GF-D8 (cell line): ENCODE data around the gene TNFRSF11A.

Source experiments
- DNase-seq: peaks from one replicate; lab custom pipeline; 2025; lab: John Stamatoyannopoulos, UW

Gene TNFRSF11A

DNA sequence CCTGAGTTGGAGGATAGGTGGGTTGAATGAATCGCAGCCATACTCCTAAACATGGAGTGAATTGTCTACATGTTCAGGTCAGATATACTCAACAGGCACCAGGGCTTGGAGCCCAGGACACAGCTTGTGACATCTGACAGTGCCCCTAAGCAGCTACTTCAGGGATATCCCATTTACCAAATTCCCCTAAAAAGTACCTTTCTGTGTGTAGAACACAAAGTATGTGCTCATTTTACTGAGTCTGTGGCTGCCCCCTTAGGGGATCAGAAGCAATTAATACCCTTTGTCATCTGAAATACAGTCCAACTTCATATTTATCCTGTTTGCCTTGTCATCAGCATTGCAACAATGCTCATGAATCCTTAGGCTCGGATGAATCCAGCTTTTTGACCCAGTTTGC lies 20.8 kb downstream of the TNFRSF11A start:
- no peak for DNase-seq

DNA sequence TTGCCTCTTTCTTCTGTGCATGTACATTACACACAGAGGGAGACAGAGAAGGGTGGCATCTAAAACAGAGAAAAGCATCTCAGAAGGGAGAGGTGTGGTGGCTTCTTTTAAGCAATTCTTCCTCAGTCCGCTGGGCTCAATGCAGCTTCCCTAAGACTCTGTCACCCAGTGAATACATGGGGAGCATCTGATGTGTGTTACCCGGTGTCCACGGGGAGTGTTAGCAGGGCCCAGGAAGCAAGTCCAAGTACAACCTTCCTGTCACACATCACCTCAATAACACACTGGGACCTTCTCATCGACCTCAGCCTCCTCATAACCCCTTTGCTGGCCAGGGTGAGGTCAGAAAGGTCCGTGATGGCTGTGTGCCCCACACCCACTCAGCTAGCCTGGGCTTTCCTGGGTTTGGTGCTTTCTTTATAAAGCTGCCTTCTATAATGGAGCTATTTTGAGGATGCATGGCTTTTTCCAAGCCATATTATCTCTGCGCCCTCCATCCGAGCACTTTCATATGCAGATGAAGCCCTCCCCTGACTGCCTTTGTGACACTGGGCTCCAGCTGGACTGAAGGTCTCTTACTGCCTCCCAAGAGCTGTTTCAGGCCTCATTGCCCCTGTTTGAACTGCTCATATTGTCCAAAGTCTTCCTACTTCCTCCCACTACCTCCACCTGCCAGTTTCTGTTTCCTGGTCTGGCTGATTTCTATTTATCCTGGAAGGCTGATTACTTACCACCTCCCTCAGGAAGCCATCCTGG lies 21.4 kb downstream of the TNFRSF11A start:
- DNase-seq: no peak

DNA sequence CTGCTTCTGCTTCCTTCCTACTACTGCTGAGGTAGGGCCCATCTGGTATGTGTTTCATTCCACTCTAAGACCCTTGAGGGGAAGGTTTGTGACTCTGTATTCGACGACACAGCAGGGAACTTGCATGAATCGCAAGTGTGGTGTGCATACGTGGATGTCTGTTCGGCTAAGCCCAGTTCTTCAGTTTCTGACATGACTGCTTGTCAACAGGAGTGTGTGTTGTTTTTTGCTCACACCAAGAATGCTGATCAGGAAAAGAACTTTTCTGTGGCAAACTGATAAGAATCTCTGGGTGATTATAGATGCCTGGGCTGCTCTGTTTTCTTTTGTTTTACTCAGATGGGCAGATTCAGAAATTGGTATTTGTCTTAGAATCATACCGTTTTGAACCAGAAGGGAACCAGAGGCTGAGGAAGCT lies 22.0 kb downstream of the TNFRSF11A start:
- no peak for DNase-seq

DNA sequence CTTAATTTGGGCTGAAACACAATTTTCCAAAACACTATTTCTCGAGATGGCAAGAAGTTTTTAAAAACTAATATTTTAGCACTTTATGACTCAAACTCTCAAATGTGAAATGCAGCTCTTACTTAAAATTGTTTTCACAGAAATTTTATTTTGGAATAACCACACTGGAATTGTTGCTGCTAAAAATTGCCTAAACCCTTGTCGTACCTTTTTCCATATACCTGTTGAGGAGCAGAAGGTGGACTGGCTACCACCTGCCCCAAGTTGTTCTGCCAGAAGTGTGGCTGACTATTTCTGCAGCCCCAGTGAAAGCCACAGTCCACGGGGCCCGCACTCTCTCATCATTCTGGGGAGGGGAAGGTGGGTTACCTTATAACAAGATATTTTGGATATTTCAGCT lies 23.4 kb downstream of the TNFRSF11A start:
- DNase-seq: no peak

DNA sequence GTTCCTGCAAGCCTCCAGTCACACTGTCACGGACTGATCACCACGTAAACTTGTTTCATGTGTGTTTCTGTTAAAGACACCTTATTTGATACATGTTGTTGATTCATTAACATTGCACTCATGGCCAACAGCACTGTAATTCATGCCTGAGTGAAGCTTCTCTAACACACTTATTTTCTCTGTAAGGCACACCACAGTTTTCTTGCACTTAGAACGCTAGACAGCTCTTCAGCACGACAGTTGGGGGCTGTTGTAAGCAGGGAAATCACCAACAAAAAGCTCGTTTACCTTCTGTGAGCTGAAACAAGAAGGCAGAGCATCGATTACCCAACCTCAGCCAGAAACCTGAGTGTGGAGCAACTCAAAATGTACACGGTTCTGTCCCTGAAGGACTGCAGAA lies 28.1 kb downstream of the TNFRSF11A start:
- no peak for DNase-seq

DNA sequence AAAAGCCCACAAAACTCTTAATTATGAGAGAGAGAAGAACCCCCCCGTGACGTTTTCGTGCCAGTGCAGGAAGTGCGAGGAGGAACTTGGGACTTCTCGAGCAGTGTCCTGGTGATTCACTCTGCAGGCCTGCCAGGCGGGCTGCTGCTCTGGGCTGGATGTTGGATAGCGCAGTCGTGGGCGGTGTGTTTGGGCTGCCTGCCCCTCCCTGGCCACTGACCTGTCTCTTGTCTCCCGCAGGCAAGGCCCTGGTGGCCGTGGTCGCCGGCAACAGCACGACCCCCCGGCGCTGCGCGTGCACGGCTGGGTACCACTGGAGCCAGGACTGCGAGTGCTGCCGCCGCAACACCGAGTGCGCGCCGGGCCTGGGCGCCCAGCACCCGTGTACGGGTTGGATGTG lies 29.0 kb downstream of the TNFRSF11A start:
- no peak for DNase-seq

DNA sequence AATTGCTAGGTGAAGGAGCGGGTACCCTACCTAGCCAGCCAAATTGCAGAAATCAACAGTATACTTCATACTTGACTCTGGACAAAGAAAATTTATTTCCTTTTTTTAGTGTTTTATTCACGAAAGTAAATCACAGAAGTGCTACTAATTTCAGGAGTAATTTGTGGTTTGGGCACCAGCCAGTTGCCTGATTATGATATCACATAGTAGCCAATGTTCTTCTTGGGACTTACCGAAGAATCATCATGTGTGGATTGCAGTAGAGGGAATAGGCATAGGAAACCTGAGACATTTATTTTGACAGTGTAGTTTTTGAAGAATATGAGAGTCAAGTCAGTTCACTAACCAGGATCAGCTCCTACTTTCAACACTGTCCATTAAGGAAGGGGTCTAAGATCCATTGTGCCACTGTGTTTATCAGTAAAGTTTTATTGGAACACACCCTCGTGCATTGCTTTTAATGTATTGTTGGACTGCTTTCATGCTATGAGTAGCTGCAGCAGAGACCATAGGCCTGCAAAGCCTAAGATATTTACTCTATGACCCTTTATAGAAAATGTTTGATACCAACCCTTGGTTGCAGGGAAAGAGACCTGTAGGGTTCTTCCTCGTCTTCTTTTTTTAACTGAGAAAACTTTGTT lies 32.1 kb downstream of the TNFRSF11A start:
- no peak for DNase-seq

DNA sequence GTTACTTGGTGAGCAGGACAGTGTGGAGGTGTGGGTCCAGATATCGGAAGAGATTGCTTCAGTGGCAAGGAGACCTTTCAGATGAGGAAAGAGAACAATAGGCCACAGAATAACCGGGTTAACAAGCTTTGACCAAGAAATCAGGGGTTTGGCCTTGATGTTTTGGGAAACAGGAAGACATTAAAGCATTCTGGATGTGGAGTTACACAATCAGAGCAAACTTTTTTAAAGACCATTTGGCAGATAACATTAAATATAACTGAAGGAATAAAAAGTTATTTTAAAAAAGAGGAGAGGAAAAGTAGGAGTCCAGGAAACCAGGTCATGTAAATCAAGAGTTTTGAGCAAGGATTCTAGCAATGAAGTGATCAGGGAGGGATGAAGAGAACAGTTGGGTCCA lies 35.7 kb downstream of the TNFRSF11A start:
- DNase-seq: no peak

DNA sequence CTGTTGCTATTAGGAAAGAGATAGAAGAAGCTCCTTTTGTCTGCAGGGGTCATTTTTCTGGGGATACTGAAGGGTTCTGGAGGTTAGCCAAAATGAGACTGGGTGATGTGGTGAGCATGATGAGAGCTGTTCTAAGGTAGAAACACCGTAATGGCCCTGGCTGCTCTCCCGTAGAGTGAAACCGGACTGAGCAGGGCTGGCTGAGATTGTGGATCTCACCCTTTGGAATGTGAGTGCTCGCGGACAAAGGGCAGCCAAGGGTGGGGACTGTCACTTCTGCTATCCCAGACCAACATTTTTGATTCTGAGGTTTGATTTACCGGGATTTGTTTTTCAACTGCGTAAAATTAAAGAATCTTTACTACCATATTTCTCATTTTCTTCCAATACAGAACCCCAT lies 36.2 kb downstream of the TNFRSF11A start:
- no peak for DNase-seq

DNA sequence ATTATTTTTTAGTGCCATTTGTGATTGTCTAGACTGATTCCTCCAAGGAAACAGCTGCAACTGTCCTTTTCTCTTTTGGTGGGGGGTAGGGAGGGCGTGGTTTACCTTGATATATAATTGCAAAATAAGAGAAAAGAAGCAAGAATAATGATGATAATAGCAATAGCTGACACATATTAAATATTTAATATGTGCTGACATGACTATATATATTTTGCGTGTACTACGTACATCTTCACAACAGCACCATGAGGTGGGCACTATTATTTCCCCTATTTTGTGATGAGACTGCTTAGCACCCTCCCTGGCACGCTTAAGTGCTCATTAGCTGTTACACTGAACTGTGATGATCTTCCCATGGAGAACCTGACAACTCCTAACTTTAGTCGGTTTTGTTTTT lies 39.4 kb downstream of the TNFRSF11A start:
- DNase-seq: no peak

DNA sequence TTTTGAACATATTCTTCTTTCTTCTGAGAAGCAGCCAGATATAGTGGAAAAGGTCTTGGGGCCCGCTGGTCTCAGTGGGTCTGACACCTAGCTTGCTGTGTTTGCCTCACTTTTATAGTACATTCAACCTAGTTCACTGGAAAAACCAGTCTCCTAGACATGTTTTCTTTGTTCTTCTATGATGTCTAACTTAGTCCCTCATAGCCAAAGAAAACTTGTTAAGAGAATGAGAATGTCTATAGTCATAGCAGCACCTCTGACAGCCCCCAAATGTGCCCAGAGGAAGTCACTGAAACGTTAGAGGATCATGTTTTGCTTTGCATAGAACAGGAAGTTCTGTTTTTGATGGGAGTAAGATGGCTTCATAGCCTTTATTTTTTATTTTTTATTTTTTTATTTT lies 40.3 kb downstream of the TNFRSF11A start:
- DNase-seq: no peak

DNA sequence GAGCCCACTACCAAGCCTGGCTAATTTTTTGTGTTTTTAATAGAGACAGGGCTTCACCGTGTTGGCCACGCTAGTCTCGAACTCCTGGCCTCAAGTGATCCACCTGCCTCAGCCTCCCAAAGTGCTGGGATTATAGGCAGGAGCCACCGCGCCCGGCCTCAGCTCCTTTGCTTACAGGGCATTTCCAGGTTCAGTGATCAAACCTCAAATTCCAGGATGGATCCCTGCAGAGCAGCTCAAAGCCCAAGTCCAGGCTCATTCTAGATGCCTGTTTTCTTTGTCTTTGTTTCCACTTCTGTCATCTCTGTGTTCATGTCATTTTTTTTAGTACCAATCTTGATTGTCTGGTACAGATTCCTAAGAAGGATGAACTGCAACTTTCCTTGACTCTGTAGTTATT lies 41.9 kb downstream of the TNFRSF11A start:
- no peak for DNase-seq

DNA sequence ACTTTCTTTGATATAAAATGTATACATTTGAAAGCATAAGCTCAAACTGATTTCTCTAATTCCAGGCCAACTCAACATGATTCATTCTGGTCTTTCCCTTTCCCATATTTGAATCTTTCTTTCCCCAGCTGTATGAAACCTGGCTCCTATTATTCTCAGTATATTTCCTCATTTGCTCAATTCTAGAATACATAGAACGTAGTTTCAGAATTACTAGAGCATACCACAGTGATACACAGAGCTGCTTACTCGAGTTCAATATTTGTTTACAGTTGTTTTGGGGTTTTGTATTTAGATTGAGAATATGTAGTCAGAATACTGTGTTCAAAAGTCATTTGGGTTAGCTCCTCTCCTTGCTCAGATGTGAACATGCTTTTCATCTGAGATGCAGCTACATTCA lies 43.0 kb downstream of the TNFRSF11A start:
- DNase-seq: no peak

DNA sequence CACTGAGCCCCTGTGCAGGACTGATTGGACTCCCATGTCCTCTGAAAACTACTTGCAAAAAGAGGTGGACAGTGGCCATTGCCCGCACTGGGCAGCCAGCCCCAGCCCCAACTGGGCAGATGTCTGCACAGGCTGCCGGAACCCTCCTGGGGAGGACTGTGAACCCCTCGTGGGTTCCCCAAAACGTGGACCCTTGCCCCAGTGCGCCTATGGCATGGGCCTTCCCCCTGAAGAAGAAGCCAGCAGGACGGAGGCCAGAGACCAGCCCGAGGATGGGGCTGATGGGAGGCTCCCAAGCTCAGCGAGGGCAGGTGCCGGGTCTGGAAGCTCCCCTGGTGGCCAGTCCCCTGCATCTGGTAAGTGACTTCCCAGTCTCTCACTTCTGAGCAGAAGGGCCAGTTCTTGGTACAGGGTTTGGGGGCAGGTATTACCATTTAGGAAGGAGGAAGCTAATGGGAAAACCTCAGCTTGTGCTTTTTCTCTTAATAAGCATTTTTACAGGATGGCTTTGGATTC lies 44.1 kb downstream of the TNFRSF11A start:
- DNase-seq: no peak

DNA sequence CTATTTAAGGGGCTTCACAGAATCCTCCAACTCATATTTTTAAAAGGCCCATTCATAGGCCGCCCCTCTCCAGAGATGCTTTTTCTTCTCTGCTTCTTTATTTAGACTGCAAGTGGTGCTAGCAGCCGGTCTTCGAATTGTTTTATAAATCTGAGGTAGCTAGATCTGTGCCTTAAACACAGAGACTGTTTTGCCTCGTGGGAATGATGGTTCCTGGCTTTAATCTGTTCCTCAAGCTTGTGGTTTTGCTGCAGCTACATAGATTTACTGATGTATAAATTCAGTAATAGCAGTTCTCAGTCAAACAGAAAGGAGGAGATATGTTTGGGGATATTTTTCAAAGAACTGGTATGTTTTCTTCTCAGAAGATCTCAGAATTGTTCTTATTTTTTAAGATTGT lies 45.3 kb downstream of the TNFRSF11A start:
- no peak for DNase-seq

DNA sequence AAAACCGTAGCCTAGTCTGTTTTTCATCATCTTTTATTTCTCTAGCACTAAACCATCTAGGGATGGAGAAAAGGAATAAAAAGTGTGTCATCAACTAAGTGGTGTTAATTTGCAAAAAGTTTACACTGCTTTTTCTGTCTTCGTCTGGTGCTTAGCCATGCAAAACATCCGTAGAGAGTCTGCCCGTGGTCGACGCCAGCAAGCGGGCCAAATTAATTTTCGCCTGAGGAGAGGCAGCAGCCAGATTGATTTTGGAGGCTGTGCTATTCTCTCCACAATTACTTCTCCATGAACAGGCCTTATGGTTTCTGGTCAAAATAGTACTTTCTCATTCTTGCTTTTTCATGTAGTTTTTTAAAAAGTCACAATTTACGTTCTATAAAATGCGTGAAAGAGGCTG lies 46.3 kb downstream of the TNFRSF11A start:
- no peak for DNase-seq

DNA sequence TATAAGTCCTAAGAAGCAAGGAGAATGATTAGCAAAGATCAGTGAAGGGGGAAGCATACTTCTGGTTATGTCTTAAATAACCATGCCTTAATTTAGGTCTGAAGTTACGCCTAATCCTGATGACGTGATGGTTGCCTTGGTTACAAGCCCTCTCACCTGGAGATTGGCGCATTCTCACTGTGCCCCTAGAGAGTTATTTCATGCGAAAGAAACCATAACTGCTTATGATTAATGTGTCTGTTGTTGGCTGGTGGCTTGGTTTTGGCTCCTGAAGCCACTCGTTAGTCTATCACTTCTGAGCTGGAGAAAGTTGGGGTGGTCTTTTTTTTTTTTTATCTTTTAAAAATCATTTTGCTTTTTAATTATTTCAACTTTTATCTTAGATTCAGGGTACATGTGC lies 47.0 kb downstream of the TNFRSF11A start:
- no peak for DNase-seq

DNA sequence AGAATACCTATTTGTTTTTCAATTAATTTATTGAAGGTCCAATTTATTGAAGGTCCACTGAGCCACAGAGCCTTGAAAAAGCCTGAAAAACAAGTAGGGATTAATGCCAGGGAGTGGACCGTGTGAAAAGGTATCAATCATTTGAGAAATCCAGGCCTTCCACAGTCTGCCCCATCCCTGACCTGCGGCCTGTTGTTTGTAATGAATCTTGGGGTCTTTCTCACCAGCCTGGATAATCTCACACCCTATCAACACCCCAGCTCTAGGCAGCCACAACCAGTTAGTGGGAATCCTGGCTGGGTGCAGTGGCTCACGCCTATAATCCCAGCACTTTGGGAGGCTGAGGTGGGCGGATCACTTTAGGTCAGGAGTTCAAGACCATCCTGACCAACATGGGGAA lies 47.8 kb downstream of the TNFRSF11A start:
- no peak for DNase-seq

DNA sequence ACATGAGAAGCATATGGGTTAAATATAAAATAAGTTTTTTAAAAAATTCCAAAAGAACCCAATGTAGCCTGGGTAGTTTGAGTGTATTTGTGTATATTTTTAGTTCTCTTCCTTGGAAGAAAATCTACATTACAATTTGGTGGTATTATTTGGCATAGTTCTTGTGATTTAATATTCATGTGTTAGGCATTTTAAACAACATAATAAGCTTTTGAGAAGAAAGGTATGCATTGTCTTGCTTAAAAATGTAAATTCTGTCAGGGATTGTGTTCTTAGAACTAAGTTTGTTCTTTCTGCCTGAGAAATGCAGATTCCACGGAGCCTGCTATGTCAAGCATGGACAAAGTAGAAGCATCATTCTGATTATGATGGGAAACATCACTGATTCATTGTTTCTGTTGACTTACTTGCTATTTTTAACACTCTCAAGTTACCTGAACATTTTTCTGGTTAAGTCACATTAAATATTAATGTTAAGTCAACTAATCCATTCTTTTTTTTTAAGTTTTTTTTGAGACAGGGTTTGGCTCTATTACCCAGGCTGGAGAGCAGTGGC lies 49.4 kb downstream of the TNFRSF11A start:
- no peak for DNase-seq

DNA sequence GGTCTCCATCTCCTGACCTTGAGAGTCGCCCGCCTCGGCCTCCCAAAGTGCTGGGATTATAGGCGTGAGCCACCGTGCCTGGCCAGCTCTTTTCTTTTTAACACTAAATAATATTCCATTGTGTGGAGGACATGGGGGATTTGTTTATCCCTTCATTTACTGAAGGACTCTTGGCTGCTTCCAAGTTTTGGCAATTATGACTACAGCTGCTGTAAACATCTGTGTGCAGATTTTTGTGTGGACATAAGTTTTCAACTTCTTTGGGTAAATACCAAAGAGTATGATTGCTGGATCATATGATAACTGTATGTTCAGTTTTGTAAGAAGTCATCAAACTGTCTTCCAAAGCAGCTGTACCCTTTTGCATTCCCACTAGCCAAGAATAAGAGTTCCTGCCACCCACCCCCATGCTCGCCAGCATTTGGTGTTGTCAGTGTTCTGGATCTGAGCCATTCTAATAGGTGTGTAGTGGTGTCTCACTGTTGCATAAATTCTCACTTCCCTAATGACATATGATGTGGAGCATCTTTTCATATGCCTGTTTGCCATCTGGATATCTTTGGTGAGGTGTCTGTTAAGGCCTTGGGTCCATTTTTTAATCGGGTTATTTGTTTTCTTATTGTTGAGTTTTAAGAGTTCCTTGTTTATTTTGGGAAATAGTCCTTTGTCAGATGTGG lies 52.2 kb downstream of the TNFRSF11A start:
- DNase-seq: no peak

DNA sequence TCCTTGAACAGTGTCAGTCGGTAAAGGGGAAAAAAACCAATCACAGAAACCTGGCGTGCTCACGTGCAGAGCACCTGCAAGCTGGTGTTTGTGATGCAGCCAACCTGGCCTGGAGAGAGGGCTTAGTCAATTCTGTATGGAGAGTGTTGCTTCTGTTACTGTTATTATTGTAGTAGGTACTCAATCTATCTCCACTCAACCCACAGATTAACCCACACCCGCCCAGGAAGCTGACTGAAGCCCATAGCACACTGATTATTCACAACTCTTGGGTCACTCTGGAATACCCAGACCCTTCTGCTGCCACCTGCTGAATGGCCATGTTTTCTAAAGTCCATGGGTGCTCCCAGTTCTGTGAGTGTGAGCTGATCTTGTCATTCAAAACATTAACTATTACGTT lies 53.9 kb downstream of the TNFRSF11A start:
- DNase-seq: no peak

DNA sequence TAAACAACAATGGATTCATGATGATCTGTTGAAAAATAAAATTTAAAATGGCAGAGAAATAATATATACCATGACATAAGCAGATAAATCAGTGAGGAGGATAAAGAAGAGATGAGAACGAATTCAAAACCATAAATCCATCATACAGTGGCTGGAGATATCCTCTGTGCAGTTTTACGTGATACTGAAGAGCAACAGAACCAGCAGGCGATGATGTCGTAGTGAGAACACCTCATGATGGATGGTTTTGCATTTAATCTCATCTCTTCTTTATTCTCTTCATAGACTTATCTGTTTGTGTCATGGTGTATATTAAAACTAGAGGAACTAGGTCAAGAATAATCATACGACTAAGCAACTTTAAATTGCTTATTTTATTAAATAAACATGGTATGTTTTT lies 56.3 kb downstream of the TNFRSF11A start:
- DNase-seq: no peak

DNA sequence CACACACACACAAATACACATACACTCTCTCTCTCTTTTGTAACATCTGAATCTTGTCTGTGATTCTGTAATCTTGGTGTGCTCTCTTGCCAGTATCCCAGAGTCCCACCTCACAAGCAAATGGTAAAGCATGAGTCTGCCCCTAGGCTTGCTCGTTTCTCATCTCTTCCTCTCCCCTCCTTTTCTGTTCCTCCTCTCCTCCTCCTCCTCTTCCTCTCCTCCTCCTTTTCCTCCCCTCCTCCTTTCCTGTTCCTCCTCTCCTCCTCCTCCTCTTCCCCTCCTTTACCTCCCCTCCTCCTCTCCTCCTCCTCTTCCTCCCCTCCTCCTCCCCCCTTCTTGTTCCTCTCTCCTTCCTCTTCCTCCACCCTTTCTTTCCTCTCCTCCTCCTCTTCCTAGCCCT lies 59.0 kb downstream of the TNFRSF11A start:
- no peak for DNase-seq
